ENCODE data around the gene ADAMTS18.
A peak's percentile ranks its signal among the peaks of the same experiment; 100 is the strongest.
"Not testable (repeated sequence)": the region's sequence is repeated elsewhere in the genome, so short reads cannot be mapped to it uniquely, and the experiment has no call there.

The ADAMTS18 gene

GRCh38 chr16:77276661-77277060 lies 158.2 kb downstream of the ADAMTS18 start:
- no peak for DNase-seq

GRCh38 chr16:77275303-77275702 lies 159.5 kb downstream of the ADAMTS18 start:
- DNase-seq = not testable (repeated sequence)

- no peak for DNase-seq
Measured at GRCh38 chr16:77273815-77274214, 161.0 kb downstream of the ADAMTS18 start.

GRCh38 chr16:77271532-77272426 lies 163.1 kb downstream of the ADAMTS18 start:
- no peak for DNase-seq

- not testable (repeated sequence) for DNase-seq
Measured at GRCh38 chr16:77266185-77266584, 168.6 kb downstream of the ADAMTS18 start.

- DNase-seq = no peak
Measured at GRCh38 chr16:77262971-77263370, 171.9 kb downstream of the ADAMTS18 start.

GRCh38 chr16:77250400-77250799 lies 184.4 kb downstream of the ADAMTS18 start:
- no peak for DNase-seq

- DNase-seq = no peak
Measured at GRCh38 chr16:77246150-77246549, 188.7 kb downstream of the ADAMTS18 start.

- DNase-seq = not testable (repeated sequence)
Measured at GRCh38 chr16:77242471-77242870, 192.4 kb downstream of the ADAMTS18 start.

GRCh38 chr16:77238593-77238992 lies 196.2 kb downstream of the ADAMTS18 start:
- no peak for DNase-seq

GRCh38 chr16:77236063-77236511 lies 198.7 kb downstream of the ADAMTS18 start:
- peak; percentile 66 for DNase-seq

- no peak for DNase-seq
Measured at GRCh38 chr16:77234611-77235010, 200.2 kb downstream of the ADAMTS18 start.

- no peak for DNase-seq
Measured at GRCh38 chr16:77233799-77234519, 200.9 kb downstream of the ADAMTS18 start.
